Measurements from ENCODE around the gene ALLC.
"Not testable (repeated sequence)": the region's sequence is repeated elsewhere in the genome, so short reads cannot be mapped to it uniquely, and the experiment has no call there.

The ALLC gene

DNA sequence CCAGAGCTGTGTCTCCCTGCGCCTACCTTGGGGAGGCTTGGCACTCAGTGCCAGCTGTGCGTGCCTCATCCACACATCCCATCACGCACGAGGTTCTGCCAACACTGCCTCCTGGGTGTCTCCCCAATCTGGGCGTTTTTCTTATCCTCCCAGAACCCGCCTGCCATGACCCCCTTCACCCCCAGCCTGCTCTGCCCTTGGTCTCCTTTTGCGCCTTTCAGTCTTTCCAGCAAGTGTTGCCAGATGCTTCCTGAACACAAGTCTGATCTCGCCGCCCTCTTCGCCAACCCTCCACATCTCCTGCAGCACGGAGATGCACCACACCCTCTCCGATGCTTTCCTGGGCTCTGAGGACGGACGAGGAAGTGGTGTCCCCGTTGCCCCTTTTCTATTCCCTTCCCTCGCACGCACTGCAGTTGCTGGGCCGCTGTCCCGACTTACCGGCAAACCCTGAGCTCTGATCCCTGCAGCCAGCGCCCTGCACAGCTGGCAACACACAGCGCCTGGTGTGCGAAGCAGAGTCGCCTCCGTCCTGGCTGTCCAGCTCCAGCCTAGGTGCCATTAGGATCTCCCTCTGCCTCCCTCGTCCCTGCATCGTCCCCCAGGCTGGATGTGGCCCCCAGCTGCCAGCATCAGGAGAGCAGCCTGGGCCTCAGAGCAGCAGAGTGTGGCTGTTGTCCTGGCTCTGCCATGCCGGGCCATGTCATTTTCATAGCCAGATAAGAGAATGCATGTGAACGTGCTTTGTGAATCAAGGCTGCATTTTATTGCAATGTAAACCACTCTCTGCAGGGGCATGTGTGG, 22.6 kb upstream of the ALLC start:
- H3K36me3 ChIP-seq (replicated peaks; ENCODE audit: low read depth, low read length) = no peaks in the 10 kb centered on the region
- no peak overlapping the region for H3K4me3 ChIP-seq (ENCODE audit: low read length)
- peaks cover 3% of the 10 kb centered on the region; the same call in 1 of the 2 replicates for H3K4me1 ChIP-seq (ENCODE audit: low read length)
- H4K20me1 ChIP-seq (ENCODE audit: insufficient read depth, low read length) = no peaks in the 10 kb centered on the region
- H3K9ac ChIP-seq (ENCODE audit: low read length) = no peak overlapping the region
- TF ChIP-seq CTCF (IDR thresholded peaks at IDR 0.05; ENCODE audit: low read depth, low read length) (no peak), EZH2phosphoT487 (IDR thresholded peaks at IDR 0.05; ENCODE audit: low read depth) (no peak)
- H3K4me2 ChIP-seq (ENCODE audit: low read length) = no peak overlapping the region
- no peaks in the 10 kb centered on the region for H3K9me3 ChIP-seq (ENCODE audit: insufficient read depth, low read length)
- H3K27me3 ChIP-seq (ENCODE audit: low read depth, low read length) = no peaks in the 10 kb centered on the region; the same call in 1 of the 2 replicates
- H3K79me2 ChIP-seq (ENCODE audit: low read length) = no peaks in the 10 kb centered on the region
- no peak overlapping the region for H2AFZ ChIP-seq (ENCODE audit: low read depth, low read length)
- no peak overlapping the region for H3K27ac ChIP-seq (ENCODE audit: low read length)

DNA sequence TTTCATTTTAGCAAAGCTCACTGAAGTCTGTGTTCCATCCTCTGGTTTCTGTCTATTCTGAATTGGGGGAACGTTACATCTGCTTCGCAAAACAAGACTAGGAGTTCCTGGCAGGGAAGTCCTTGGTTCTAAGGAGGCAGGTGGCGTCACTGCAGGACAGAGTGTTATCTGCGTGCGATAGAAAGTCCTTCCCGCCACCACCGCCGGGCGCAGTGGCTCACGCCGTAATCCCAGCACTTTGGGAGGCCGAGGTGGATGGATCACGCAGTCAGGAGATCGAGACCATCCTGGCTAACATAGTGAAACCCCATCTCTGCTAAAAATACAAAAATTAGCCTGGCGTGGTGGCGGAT, 22.0 kb upstream of the ALLC start:
- not testable (repeated sequence) for H3K27me3 ChIP-seq (ENCODE audit: low read depth, low read length); H3K4me3 ChIP-seq (ENCODE audit: low read length); H3K27ac ChIP-seq (ENCODE audit: low read length); H4K20me1 ChIP-seq (ENCODE audit: insufficient read depth, low read length); H3K36me3 ChIP-seq (replicated peaks; ENCODE audit: low read depth, low read length); H3K4me1 ChIP-seq (ENCODE audit: low read length); H3K9me3 ChIP-seq (ENCODE audit: insufficient read depth, low read length); H3K4me2 ChIP-seq (ENCODE audit: low read length); H3K9ac ChIP-seq (ENCODE audit: low read length); H3K79me2 ChIP-seq (ENCODE audit: low read length); H2AFZ ChIP-seq (ENCODE audit: low read depth, low read length)

DNA sequence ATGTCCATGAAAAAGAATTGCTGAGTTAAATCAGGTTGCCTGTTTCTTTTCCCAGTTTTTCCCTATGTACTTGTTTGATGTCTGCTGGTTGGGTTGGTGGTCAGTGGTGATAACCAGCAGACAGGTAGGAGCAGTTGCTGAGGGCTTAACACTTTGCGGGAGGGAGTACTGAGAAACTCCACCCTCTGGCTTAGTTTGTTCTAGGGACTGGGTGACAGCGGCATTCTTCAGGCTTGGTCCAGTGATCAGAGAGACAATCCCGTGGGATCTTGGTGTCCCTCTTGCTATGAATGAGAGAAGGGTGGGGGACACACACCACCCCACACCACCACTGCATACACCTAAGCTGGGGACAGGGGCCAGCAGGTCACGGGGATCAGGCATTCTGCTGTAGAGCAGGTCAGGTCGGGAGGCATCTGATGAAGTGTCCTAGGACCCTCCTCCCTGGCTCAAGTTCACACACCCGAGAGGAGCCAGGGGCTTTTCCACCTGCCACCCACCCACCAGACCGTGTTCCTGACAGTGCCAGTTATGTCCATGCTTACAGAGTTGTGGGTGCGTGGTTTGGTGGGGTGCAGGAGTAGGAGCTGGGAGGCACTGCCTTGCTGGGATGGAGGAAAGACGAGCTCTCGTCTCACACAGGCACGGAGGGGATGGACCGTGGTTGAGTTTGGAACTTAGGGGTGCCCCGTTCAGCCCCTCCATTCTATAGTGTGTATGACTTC, 21.3 kb upstream of the ALLC start:
- Histone ChIP-seq H3K9ac (ENCODE audit: low read length) (no peak overlapping the region), H3K27ac (ENCODE audit: low read length) (no peak overlapping the region), H3K4me3 (ENCODE audit: low read length) (no peak overlapping the region), H3K4me2 (ENCODE audit: low read length) (no peak overlapping the region), H3K79me2 (ENCODE audit: low read length) (no peaks in the 10 kb centered on the region), H3K4me1 (ENCODE audit: low read length) (peaks cover 3% of the 10 kb centered on the region; the same call in 1 of the 2 replicates), H4K20me1 (ENCODE audit: insufficient read depth, low read length) (no peaks in the 10 kb centered on the region), H2AFZ (ENCODE audit: low read depth, low read length) (no peak overlapping the region), H3K36me3 (replicated peaks; ENCODE audit: low read depth, low read length) (no peaks in the 10 kb centered on the region), H3K9me3 (ENCODE audit: insufficient read depth, low read length) (no peaks in the 10 kb centered on the region), H3K27me3 (ENCODE audit: low read depth, low read length) (no peaks in the 10 kb centered on the region; the same call in 1 of the 2 replicates)
- no peak for TF ChIP-seq CTCF (IDR thresholded peaks at IDR 0.05; ENCODE audit: low read depth, low read length)
- TF ChIP-seq EZH2phosphoT487 (IDR thresholded peaks at IDR 0.05; ENCODE audit: low read depth) = no peak

- Histone ChIP-seq H3K4me2 (ENCODE audit: low read length) (no peak overlapping the region), H3K4me3 (ENCODE audit: low read length) (no peak overlapping the region), H4K20me1 (ENCODE audit: insufficient read depth, low read length) (no peaks in the 10 kb centered on the region), H3K79me2 (ENCODE audit: low read length) (no peaks in the 10 kb centered on the region), H3K4me1 (ENCODE audit: low read length) (peaks cover 3% of the 10 kb centered on the region; the same call in 1 of the 2 replicates), H3K9me3 (ENCODE audit: insufficient read depth, low read length) (no peaks in the 10 kb centered on the region), H3K27me3 (ENCODE audit: low read depth, low read length) (no peaks in the 10 kb centered on the region; the same call in 1 of the 2 replicates), H3K36me3 (replicated peaks; ENCODE audit: low read depth, low read length) (no peaks in the 10 kb centered on the region), H3K9ac (ENCODE audit: low read length) (no peak overlapping the region), H2AFZ (ENCODE audit: low read depth, low read length) (no peak overlapping the region), H3K27ac (ENCODE audit: low read length) (no peak overlapping the region)
- TF ChIP-seq EZH2phosphoT487 (IDR thresholded peaks at IDR 0.05; ENCODE audit: low read depth) = no peak
- no peak for TF ChIP-seq CTCF (IDR thresholded peaks at IDR 0.05; ENCODE audit: low read depth, low read length)
Measured at GRCh38 chr2:3637311-3637675, 20.7 kb upstream of the ALLC start.
